HG02759 (cell line): Measurements from ENCODE around the gene TAOK1.
A peak's percentile ranks its signal among the peaks of the same experiment; 100 is the strongest.
"Not testable (repeated sequence)": the region's sequence is repeated elsewhere in the genome, so short reads cannot be mapped to it uniquely, and the experiment has no call there.

ENCODE experiments used
- ATAC-seq: cut with Tn5 transposase; IDR thresholded peaks from one replicate; pipeline ENCODE4 v1.9.1; 2021; ENCODE audit warnings: mild to moderate bottlenecking, moderate library complexity; ENCODE audit not compliant: unreplicated experiment

The TAOK1 gene

GRCh38 chr17:29389982-29390850 is at the start of gene TAOK1:
TSS of gene TAOK1 (plus strand) at chr17:29390363. CDS start at chr17:29451549, 61,186 bp downstream.
- peak; percentile 89 for ATAC-seq

- ATAC-seq, result no peak
These were observed 48.4 kb upstream of the TAOK1 start for GRCh38 chr17:29341726-29342125.

- ATAC-seq, result no peak
These were observed 47.9 kb upstream of the TAOK1 start for GRCh38 chr17:29342158-29342765.

GRCh38 chr17:29344201-29344856 is 45.8 kb upstream of the TAOK1 start:
- ATAC-seq, result no peak

- no peak for ATAC-seq
These were observed 45.1 kb upstream of the TAOK1 start for GRCh38 chr17:29345066-29345465.

GRCh38 chr17:29345470-29345869 is 44.7 kb upstream of the TAOK1 start:
- ATAC-seq, result not testable (repeated sequence)

- ATAC-seq, result no peak
These were observed 43.7 kb upstream of the TAOK1 start for GRCh38 chr17:29346462-29346861.

- ATAC-seq, result no peak
These were observed 42.1 kb upstream of the TAOK1 start for GRCh38 chr17:29347831-29348629.

GRCh38 chr17:29349409-29349808 is 40.8 kb upstream of the TAOK1 start:
- ATAC-seq, result no peak

- ATAC-seq, result no peak
These were observed 38.0 kb upstream of the TAOK1 start for GRCh38 chr17:29352146-29352545.

- no peak for ATAC-seq
These were observed 32.9 kb upstream of the TAOK1 start for GRCh38 chr17:29357232-29357631.

GRCh38 chr17:29357821-29358232 is 32.3 kb upstream of the TAOK1 start:
- no peak for ATAC-seq

- no peak for ATAC-seq
These were observed 31.7 kb upstream of the TAOK1 start for GRCh38 chr17:29358416-29358815.

GRCh38 chr17:29359777-29360176 is 30.4 kb upstream of the TAOK1 start:
- ATAC-seq, result no peak

GRCh38 chr17:29363716-29364115 is 26.4 kb upstream of the TAOK1 start:
- ATAC-seq, result no peak

- no peak for ATAC-seq
These were observed 25.5 kb upstream of the TAOK1 start for GRCh38 chr17:29364691-29365090.

- no peak for ATAC-seq
These were observed 22.0 kb upstream of the TAOK1 start for GRCh38 chr17:29368161-29368560.

GRCh38 chr17:29368926-29369325 is 21.2 kb upstream of the TAOK1 start:
- ATAC-seq, result no peak

GRCh38 chr17:29369831-29370735 is 20.1 kb upstream of the TAOK1 start:
- peak; percentile 62 for ATAC-seq
